ENCODE data around the gene WDTC1. TPM values are rescaled to one million over a fixed set of nuclear protein-coding genes. Genes with fewer than 3 reads are reported as not detected.
A peak's percentile ranks its signal among the peaks of the same experiment; 100 is the strongest.
"Not testable (repeated sequence)": the region's sequence is repeated elsewhere in the genome, so short reads cannot be mapped to it uniquely, and the experiment has no call there.

The WDTC1 gene, protein sequence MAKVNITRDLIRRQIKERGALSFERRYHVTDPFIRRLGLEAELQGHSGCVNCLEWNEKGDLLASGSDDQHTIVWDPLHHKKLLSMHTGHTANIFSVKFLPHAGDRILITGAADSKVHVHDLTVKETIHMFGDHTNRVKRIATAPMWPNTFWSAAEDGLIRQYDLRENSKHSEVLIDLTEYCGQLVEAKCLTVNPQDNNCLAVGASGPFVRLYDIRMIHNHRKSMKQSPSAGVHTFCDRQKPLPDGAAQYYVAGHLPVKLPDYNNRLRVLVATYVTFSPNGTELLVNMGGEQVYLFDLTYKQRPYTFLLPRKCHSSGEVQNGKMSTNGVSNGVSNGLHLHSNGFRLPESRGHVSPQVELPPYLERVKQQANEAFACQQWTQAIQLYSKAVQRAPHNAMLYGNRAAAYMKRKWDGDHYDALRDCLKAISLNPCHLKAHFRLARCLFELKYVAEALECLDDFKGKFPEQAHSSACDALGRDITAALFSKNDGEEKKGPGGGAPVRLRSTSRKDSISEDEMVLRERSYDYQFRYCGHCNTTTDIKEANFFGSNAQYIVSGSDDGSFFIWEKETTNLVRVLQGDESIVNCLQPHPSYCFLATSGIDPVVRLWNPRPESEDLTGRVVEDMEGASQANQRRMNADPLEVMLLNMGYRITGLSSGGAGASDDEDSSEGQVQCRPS
- total RNA-seq (10 to 100 TPM; 61.4 to 69.5 TPM), polyA plus RNA-seq (ENCODE audit: insufficient read depth, low read depth, low replicate concordance) (142 TPM)
- long read RNA-seq, donor 1, full-length matches to known transcripts, result 5 of 5 reads
- long read RNA-seq, donor 1, partial matches to known transcripts, result 0 of 5 reads
- long read RNA-seq, donor 1, other reads (novel, unspliced or antisense), result 0 of 5 reads
- long read RNA-seq, donor 2, full-length matches to known transcripts, result 2 of 2 reads
- long read RNA-seq, donor 2, partial matches to known transcripts, result 0 of 2 reads
- long read RNA-seq, donor 2, other reads (novel, unspliced or antisense), result 0 of 2 reads

DNA sequence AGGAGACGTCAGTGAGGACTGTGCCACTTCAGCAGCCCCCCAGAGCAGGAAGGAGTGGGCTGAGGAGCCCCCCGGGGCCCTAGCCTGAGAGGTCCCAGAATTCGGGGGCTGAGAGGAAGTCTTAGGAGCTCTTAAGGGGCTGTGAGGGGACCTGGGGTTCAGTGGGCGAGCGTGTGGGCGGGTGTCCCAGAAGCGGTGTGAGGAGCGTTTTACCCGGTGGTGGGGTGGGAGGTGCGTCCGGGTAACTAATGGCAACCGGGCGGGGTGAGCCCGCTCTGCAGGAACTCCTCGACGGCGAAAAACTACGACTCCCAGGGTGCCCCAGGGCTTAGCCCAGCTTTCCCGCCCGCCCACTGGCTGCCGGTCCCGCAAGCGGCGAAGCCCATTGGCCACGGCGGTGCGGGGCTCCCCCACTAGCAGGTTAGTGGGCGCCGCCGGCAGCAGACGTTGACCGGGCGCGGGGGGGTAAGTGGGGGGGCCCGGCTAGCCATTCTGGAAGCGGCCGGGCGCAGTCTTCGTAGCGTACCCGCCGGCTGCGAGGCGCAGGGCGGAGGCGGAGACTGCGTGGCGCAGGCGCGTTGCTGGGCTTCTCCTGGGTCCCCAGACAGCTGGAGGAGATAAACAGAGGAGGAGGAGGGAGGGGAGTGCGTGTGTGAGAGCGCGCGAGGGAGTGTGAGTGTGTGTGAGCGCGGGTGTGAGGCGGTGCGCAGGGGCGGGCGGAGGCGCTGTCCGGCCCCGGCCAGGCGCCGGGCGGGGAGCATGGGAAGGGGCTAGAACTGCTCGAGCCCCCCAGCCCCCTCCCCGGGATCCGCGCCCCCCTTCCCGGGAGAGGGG lies at the start of gene WDTC1:
Gene WDTC1, plus strand, starts transcription at position 584 of the 834 bp plus-strand sequence. CDS start 26,423 bp downstream, outside the sequence.
- peak within 1 kb of the TSS; percentile 85 to 93 for H3K4me3 ChIP-seq
- peak within 1 kb of the TSS; percentile 64 to 80 for H3K27ac ChIP-seq
- peak; percentile 38 for TF ChIP-seq POLR2A (IDR thresholded peaks at IDR 0.05)
- TF ChIP-seq, protein P1, sequence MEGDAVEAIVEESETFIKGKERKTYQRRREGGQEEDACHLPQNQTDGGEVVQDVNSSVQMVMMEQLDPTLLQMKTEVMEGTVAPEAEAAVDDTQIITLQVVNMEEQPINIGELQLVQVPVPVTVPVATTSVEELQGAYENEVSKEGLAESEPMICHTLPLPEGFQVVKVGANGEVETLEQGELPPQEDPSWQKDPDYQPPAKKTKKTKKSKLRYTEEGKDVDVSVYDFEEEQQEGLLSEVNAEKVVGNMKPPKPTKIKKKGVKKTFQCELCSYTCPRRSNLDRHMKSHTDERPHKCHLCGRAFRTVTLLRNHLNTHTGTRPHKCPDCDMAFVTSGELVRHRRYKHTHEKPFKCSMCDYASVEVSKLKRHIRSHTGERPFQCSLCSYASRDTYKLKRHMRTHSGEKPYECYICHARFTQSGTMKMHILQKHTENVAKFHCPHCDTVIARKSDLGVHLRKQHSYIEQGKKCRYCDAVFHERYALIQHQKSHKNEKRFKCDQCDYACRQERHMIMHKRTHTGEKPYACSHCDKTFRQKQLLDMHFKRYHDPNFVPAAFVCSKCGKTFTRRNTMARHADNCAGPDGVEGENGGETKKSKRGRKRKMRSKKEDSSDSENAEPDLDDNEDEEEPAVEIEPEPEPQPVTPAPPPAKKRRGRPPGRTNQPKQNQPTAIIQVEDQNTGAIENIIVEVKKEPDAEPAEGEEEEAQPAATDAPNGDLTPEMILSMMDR (IDR thresholded peaks at IDR 0.05), result no peak
- H3K36me3 ChIP-seq (ENCODE audit: low read depth, missing control alignments), result no peaks in the 10 kb centered on the region
- DNase-seq, result peak; percentile 98
- no peaks in the 10 kb centered on the region for H3K9me3 ChIP-seq
- no peaks in the 10 kb centered on the region for H3K27me3 ChIP-seq
- intact Hi-C loops (cut with DNase I; ENCODE audit: low total_unique reads), result no loop called here
- H3K4me1 ChIP-seq, result peaks cover 11% of the 10 kb centered on the region
- WGBS, 2 donors, result 0 to 1% methylated on average over 43 to 68 of the region's 71 CpGs

DNA sequence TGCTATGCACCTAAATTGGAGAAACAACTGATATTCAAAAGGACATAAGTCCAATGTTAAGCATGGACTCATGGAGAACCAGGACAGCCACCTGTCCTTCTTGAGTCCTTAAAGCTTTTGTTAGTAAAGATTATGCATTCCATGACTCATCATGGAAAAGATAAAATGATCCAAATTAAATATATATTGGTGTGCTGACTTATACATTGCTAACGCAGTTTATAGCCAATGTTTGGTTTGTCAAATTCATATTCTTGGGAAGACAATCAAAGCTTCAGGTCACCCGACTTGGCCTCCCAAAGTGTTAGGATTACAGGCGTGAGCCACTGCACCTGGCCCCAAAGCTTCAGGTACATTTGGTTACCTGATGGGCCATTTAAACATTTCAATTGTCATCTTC lies 49.8 kb upstream of the WDTC1 start:
- 80 to 82% methylated on average over 3 of the region's 3 CpGs for WGBS, 2 donors

DNA sequence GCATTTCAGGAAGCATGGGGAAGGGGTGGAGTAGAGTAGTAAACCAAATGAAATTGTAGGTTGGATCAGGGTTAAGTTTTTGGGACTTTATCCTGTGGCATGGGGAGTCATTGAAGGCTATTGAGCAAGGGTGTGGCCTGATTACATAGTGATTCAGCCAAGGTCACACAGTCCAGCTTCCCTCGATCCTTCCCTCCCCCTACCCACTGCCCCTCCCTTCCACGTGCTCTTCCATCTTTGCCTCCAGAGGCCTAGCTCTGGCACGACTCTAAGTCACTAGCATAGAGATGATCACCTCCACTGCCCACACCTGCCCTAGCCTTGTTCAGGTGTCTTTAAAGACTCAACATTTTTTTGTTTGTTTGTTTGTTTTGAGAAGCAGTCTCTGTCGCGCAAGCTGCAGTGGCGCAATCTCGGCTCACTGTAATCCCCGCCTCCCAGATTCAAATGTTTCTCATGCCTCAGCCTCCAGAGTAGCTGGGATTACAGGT lies 42.3 kb upstream of the WDTC1 start:
- Histone ChIP-seq H3K27me3 (no peaks in the 10 kb centered on the region), H3K4me1 (no peaks in the 10 kb centered on the region), H3K4me3 (no peak overlapping the region), H3K36me3 (ENCODE audit: low read depth, missing control alignments) (no peaks in the 10 kb centered on the region), H3K27ac (no peak overlapping the region), H3K9me3 (no peaks in the 10 kb centered on the region)
- WGBS, 2 donors, result 77% methylated on average over 8 of the region's 8 CpGs
- TF ChIP-seq POLR2A (IDR thresholded peaks at IDR 0.05), result no peak
- TF ChIP-seq, protein P1 (IDR thresholded peaks at IDR 0.05), result no peak
- no peak for DNase-seq
- intact Hi-C loops (cut with DNase I; ENCODE audit: low total_unique reads), result no loop called here

More for the DNA sequence above, 49.8 kb upstream of the WDTC1 start:
- H3K9me3 ChIP-seq; H3K4me1 ChIP-seq; H3K27me3 ChIP-seq; H3K4me3 ChIP-seq; H3K36me3 ChIP-seq (ENCODE audit: low read depth, missing control alignments); intact Hi-C loops (cut with DNase I; ENCODE audit: low total_unique reads); H3K27ac ChIP-seq; DNase-seq: not testable (repeated sequence)

DNA sequence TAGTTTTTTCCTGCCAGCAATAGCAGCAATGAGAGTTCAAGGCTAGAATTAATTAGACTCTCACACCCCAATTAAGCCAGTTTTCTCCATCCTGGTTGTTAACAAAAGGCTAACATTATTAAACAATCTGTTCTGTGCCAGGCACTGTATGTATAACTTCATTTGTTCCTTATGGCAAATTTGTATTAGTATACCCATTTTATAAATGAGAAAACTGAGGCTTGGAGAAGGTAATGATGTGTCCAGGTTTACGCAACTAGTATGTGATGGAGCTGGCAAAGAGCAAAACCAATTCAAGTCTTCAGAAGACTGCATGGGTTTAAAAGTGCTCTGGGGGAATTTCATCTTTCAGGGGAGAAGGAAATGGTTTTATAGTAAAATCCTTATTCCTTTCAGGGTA lies 41.2 kb upstream of the WDTC1 start:
- Histone ChIP-seq H3K27me3 (no peaks in the 10 kb centered on the region), H3K4me1 (no peaks in the 10 kb centered on the region), H3K9me3 (no peaks in the 10 kb centered on the region), H3K4me3 (no peak overlapping the region), H3K27ac (no peak overlapping the region), H3K36me3 (ENCODE audit: low read depth, missing control alignments) (no peaks in the 10 kb centered on the region)
- intact Hi-C loops (cut with DNase I; ENCODE audit: low total_unique reads), result no loop called here
- no peak for DNase-seq
- TF ChIP-seq, protein P1 (IDR thresholded peaks at IDR 0.05), result no peak
- TF ChIP-seq POLR2A (IDR thresholded peaks at IDR 0.05), result no peak
- WGBS, 2 donors, result 92 to 97% methylated on average over 1 of the region's 1 CpG
